Colon (tissue), 2 donors: Measurements from ENCODE around the gene RNLS.
"Not testable (repeated sequence)": the region's sequence is repeated elsewhere in the genome, so short reads cannot be mapped to it uniquely, and the experiment has no call there.

ENCODE experiments used
- FAIRE-seq: peaks from 2 replicates; lab custom pipeline; 2012; peaks lifted over from hg19 to GRCh38; lab: Jason Lieb, UNC
- donor health status: control.
- donor health status: control.

RNLS gene

DNA sequence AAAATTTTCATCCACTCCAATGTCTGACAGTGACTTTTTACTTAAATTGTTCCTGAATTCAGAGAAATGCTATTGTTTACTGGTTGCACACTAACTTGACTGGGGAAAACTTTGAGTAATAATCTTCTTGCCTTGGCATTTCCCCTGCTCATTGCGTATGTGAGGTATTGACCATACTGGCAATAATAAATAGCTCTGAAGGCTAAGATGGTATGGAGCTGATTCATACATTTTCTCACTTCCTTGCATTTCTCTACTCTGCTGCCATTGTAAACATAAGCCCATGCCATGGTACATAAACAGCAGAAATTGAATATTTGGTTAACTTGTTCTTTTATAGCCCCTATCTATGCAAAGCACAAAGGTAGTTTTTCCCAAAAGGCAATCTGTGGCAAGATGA, 290.0 kb downstream of the RNLS start:
- FAIRE-seq: no peak

GRCh38 chr10:88292185-88292514, 291.0 kb downstream of the RNLS start:
- no peak for FAIRE-seq

- FAIRE-seq: no peak
These were observed 291.6 kb downstream of the RNLS start for GRCh38 chr10:88291289-88292184.

DNA sequence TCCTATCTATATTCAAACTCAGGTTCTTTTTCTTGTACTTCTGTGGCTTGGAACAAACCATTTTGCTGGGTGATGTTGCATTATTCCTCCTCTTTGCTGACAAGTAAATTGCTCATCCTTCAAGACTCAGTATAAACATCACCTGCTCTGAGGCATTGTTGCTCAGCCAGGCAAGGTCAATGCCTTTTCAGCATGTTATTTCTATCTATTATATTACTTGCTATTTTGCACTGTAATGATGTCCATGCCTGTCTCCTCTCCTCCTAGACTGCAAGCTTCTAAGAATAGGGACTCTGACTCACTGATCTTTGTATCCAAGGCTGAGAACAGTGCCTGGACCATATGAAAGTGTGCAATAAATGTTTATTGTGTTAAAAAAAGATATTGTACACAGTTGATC, 293.8 kb downstream of the RNLS start:
- no peak for FAIRE-seq

DNA sequence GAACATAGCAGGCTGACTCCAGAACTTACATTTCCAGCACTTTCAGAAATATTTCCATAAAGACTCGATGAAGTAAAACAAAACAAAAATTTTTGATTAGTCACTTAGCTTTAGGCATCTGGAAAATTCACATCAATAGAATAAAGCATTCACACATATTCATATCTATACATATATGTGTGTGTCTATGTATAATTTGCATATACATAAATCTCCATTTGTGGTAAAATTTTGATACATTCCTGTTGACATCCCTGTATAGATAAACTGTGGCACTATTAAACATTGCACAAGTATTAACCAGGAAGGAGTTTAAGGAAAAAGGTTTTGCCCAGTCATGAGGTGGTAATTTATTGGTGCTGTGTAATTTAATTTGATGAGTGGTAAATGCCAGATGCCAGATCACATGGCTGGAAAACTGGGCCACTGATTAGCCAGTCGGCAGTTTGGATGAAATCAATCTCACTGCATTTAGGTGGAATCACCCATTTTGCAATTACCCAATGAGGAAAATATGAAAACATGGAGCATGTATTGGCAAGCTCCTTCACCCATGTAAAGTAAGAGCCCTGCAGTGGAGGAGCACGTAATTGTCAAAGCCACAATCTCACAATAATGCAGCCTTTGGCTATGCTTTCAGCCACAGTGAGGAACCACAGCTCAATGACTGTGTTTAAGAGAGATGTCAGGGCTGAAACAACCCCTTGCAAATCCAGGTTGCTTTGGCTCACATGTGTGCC, 294.6 kb downstream of the RNLS start:
- FAIRE-seq: no peak

- no peak for FAIRE-seq
These were observed 297.1 kb downstream of the RNLS start for GRCh38 chr10:88286030-88286429.

DNA sequence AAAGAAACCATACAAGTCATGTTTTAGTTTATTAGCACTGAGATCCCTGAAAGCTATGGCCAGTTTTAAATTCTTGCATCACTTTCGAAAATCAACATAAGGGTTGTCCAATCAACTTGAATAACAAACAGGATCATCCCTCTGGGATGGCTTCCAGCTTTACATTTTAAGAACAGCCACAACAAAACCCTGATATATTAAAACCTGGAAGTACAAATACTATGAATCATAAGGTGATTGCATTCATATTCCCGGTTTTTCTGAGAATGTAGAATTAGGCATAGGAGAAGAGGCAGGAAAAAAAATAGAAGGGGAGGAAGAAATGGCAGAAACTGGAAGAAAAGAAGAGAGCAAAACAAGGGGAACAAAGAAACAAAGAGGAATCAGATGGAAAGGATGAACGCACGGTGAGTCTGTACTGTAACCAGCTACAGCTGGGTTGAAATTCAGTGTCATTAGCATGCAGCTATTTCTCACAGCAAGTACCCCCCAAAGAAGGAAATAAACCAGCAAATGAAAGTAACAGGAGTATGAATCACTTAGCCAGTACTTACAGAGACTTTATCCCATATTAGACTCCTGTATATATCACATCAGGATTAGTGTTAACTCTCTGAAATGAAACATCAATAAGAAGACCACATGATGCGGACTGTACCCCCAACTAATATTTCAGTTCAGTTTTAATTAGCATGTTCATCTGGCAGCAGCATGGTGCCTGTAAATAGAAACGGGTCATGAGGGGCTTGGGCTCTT, 301.3 kb downstream of the RNLS start:
- FAIRE-seq: no peak

GRCh38 chr10:88280518-88280917, 302.6 kb downstream of the RNLS start:
- FAIRE-seq: no peak

- FAIRE-seq: no peak
These were observed 304.2 kb downstream of the RNLS start for GRCh38 chr10:88278912-88279311.

DNA sequence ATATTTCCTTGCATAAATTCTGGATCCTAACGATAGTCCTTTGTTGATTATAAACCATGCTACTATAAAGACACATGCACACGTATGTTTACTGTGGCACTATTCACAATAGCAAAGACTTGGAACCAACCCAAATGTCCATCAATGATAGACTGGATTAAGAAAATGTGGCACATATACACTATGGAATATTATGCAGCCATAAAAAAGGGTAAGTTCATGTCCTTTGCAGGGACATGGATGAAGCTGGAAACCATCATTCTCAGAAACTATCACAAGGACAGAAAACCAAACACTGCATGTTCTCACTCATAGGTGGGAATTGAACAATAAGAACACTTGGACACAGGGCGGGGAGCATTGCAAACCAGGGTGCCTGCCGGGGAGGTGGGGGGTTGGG, 306.2 kb downstream of the RNLS start:
- FAIRE-seq: not testable (repeated sequence)

GRCh38 chr10:88274286-88274685, 308.8 kb downstream of the RNLS start:
- FAIRE-seq: no peak

- FAIRE-seq: peak; percentile 61
These were observed 309.6 kb downstream of the RNLS start for GRCh38 chr10:88273567-88273966.

GRCh38 chr10:88271761-88272543, 311.2 kb downstream of the RNLS start:
- no peak for FAIRE-seq

DNA sequence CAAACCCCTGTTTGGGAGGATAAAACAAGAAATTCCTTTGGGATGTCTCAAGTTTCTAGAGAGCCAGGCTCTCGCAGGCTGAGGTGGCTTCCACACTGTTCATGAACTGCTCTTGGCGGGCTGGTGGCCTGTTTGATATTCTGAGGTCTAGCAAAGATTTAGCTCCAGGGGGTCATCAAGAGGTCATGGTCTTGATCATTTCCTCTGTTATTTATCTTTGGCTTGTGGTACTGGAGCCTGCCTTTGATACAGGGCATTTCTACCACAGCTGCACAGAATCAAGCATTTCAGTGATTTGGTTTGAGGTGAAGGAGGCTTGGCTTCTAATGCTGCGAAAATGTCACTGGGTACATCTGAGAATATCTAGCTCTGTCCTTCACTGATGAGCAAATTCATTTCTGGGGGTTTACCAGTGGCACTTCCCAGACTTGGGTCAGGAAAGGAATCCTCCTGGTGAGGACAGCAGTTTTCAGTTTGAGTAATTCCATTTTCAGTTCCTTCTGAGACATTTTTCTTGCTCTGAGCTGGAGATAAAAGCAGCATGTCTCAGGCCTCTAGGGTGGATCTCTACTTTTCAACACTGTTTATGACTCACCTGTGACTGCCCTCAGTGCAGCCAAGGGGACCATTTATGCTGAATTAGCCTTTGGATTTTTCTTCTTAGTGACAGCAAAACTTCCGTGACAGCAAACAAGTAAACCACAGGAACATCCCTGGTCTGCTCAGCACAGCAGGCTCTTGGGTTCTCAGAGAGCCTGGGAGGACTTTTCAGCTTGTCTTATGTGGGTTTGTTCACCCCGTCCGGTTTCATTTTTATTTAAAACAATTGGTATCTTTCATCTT, 312.0 kb downstream of the RNLS start:
- no peak for FAIRE-seq

DNA sequence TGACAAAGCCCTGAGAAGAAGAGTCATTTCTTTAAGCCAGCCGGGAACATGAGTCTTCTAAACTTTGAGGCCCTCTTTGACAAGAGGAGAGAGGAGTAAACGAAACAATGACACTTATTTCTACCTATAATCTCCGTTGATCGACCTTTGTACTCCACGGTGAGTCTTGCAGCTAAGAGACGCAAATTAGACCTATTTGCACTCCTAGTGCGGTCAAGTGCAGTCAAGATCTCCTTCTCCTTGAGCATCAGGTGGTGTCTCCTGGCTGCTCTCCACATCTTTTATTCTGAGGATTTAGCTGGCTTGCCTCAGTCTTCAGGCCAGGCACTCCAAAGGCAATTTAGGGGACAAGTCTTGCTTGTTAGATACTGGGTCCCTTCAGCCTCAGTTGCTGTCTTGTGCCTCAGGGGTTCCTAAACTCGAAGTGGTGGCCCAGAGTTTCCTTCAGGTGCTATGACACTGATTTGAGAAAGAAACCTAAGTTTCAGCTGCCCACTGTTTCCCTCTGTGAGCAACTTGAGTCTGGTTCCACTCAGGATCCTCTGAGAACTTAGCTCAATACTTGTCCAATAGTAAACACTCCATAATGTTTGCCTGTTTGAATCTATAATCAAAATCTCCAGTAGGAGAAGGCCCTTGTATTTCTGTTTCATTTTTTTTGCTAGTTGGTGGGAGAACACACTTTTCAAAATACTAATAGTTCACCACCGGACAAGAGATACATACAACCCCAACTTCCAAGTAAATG, 312.9 kb downstream of the RNLS start:
- FAIRE-seq: no peak

DNA sequence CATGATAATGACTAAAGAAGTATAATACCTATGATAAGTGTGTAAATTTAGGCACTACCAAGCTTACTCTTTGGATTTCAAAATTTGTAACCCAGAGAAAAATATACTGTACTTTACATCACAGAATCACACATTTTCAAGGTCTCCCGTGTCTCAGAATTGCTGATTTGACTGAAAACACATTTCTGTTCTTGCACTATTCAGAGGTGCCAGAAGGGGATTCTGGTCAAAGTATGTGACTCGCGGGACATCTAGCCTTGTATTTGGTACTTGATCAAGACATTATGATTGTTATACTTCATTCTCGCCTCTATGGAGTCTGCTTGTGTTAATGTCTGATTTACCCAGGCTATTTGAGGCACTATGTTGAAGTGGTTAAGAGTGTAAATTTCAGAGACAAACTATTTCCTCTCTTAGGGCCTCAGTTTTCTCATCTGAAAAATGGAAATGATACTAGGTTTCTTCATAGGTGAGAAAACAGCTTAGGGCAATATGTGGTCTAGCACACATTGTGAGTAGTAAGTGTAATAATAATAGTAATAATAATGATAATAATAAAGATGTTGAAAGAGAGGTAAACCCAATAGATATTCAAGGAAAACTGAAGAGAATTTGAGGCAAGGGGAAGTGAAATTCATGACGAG, 320.4 kb downstream of the RNLS start:
- no peak for FAIRE-seq

- FAIRE-seq: no peak
These were observed 322.0 kb downstream of the RNLS start for GRCh38 chr10:88261152-88261551.

GRCh38 chr10:88260329-88261051, 322.6 kb downstream of the RNLS start:
- FAIRE-seq: no peak

GRCh38 chr10:88259381-88259780, 323.7 kb downstream of the RNLS start:
- FAIRE-seq: no peak
